PC-9 (cell line): Measurements from ENCODE around the gene SP3.

ENCODE experiments used
- EZH2 ChIP-seq: fragments of 200-600 bp; sonication (generic); IDR thresholded peaks from 2 replicates; pipeline ENCODE4 v1.8.0; 2017; ENCODE audit warnings: antibody characterized with exemption, low read depth
- TF ChIP-seq, protein P1 (sequence below): fragments of 200-600 bp; sonication (generic); conservative IDR thresholded peaks from 2 replicates; pipeline ENCODE4 v1.6.1; 2017; ENCODE audit warnings: mixed run types, antibody characterized with exemption, mild to moderate bottlenecking, moderate library complexity

DNA sequence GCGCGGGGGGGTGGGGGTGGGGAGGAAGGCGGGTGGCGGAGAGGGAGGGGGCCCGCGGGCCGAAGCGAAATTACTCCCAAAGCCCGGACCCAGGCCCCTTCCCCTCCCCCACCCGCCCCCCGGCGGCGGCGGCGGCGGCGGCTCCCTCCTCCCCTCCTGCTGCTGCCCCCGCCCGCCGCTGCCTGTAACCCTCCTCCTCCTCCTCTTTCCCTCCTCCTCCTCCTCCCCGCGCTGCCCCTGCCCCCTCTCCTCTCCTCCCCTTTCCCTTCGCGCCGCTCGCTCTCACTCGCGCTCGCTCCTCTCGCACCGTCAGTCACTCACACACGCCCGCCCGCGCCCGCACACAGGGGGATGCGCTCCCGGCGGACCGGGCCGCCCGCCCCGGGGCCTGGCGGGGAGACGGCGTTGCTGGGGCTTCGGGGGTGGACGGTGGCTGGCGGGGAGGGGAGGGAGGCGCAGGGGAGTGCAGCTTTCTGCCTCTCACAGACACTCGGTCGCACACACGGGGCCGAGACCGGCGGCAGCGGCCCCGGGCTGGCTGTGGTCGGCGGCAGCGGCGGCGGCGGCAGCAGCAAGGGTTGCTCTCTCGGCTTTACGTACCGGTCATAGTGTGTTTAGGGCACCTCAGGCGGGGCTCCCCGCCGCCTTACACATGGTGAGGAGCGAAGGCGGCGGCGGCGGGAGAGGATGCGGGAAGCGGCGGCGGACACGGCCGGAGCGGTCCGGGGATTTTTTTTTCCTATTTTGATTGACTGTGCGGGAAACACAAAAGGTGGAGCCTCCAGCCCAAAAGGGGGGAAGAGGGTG is 405 bp downstream of the SP3 start:
- TF ChIP-seq, protein P1, sequence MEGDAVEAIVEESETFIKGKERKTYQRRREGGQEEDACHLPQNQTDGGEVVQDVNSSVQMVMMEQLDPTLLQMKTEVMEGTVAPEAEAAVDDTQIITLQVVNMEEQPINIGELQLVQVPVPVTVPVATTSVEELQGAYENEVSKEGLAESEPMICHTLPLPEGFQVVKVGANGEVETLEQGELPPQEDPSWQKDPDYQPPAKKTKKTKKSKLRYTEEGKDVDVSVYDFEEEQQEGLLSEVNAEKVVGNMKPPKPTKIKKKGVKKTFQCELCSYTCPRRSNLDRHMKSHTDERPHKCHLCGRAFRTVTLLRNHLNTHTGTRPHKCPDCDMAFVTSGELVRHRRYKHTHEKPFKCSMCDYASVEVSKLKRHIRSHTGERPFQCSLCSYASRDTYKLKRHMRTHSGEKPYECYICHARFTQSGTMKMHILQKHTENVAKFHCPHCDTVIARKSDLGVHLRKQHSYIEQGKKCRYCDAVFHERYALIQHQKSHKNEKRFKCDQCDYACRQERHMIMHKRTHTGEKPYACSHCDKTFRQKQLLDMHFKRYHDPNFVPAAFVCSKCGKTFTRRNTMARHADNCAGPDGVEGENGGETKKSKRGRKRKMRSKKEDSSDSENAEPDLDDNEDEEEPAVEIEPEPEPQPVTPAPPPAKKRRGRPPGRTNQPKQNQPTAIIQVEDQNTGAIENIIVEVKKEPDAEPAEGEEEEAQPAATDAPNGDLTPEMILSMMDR: no peak
- no peak for TF ChIP-seq EZH2
